Measurements from ENCODE around the gene VANGL2.

Gene VANGL2

DNA sequence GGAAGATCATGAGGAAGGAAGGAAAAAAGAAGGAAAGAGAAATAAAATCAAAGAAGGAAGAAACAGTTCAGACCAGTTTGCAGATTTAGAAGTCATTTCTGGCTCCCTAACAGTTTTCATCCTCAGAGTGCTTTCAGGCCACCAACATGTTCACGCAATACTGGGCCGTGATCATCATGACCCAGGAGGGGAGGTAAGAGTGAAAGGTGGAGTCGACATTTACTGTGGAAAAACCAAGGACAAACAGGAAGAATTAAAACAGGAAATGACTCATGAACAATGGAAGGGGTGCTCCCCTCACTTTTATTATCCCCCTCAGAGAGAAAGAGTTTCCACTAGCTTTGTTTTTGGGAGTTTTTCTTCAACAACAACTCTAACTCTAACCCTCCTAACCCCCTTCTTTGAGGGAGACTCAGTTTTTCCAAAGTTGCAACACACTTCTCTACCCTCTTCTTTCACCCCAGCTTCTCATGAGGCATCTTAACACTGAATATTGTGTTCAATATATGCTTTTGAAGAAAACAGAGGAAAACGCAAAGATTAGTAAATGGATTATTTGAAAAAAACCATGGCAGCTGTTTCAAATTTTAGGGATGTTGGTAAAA, 60.4 kb downstream of the VANGL2 start:
- no peak for DNase-seq

- no peak for DNase-seq
Observed at GRCh38 chr1:160465123-160465522, 64.8 kb downstream of the VANGL2 start.

DNA sequence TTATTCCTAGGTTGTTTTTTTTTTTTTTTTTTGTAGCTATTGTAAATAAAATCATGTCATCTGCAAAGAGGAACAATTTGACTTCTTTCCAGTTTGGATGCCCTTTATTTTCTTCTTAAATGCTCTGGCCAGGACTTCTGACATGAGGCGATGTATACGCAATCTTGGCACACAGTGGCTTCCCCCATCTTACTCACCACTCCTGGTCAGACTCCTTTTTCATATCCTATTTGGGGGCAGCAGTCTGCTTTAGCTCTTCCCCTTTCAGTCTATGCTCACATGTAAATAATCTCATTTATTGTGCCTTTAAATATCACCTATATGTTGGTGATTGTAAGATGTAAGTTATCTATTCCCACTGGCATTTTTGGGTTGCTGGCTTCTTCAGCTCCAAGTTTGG, 66.6 kb downstream of the VANGL2 start:
- peak; percentile 62 to 77 for DNase-seq

- DNase-seq: no peak
Observed at GRCh38 chr1:160467576-160467975, 67.2 kb downstream of the VANGL2 start.

GRCh38 chr1:160471253-160471652, 70.9 kb downstream of the VANGL2 start:
- DNase-seq: no peak

DNA sequence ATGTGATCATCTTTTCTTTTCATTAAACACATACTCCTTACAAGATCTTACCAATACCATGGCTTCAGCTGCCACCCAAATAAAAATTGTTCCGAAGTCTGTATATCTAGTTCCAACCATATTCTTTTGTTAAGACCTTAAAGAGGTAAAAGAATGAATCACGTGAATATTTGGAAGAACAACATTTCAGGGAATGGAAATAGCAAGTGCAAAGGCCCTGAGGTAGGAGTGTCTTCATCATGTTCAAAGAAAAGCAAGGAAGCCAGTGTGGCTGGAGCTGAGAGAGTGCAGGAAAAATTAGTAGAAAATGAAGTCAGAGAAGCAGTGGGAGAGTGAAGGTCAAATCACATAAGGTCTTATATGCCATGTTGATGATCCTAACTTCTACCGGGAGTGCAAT, 71.7 kb downstream of the VANGL2 start:
- DNase-seq: no peak

DNA sequence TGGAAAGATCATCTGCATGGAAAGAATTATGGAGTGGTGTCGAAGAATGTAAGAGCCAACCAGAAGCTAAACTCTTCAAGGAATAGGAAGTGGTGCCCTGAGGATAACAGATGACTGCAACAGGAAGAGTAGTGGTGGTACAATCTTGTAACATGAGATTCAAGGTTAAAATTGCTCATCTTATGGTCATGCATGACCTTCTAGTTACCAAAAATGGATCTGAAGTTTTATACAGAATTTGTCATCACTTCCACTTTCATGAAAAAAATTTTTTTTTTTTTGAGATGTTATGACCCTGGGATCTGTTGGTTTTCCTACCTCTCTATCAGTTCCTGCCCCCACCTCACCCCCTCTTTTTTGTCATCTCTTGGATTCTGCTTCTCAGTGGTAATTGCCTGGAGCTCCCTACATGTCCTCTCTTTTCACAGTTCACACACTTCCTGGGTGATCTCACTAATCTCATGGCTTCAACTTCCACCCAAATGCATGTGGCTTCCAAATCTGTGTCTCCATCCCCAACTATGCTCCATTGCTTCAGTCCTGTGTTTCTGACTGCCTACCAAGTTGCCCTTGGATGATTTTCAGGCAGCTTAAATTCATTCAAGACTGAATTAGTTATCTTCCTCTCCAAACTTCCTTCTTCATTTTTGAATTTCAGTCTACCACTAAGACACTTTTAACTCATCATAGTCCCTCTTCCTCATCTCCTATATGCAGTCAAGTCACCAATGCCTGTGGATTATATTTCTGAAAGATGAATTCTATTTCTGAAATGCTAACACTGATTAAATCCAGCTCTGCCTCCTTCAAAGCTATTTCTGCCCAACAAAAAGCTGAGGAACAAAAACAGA, 74.3 kb downstream of the VANGL2 start:
- peak; percentile 49 to 69 for DNase-seq
